ENCODE results near the gene TAS2R60. TPM values are rescaled to one million over a fixed set of nuclear protein-coding genes. Genes with fewer than 3 reads are reported as not detected.

TAS2R60 gene
- total RNA-seq, 1 experiment from 2014 or later, result not detected

DNA sequence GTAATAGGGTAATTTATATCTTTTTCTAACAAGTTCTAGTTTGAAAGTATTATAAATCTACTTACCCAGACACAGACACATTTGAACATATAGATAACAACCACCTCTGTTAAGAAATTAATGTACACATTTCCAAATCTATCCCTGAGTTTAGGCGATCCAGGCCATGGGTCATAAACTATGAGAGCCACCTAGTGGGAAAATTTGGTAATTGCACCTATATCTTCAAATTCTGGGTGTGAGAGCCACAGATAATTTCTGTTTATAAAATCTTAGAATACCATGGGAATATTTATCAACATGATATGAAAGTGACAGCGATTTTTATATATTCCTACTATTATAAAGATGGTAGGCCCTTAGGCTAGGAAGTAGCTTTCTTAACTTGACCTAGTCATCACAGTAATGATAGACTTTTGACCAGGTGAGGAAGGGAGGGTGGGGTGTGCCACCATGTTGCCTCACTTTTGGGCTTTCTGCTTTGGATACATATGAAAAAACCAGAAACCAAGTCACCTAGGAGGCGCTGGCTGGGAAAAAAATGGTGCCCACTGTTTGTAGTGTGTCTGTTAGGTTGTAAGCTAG, 26.6 kb upstream of the TAS2R60 start:
- H3K23me2 ChIP-seq (ENCODE audit: insufficient read length, low read depth, low read length, poor library complexity, severe bottlenecking), result no peaks in the 10 kb centered on the region
- no peaks in the 10 kb centered on the region for H4K20me1 ChIP-seq (ENCODE audit: control insufficient read depth, insufficient read depth, insufficient read length)
- Mint-ChIP-seq H3K27ac (no peak overlapping the region), H3K9me3 (peaks cover 5 to 20% of the 10 kb centered on the region in 2 experiments; a peak in 4 of 5 replicates), H3K36me3 (ENCODE audit: insufficient read depth in 1 of 3, low read depth in 3 of 3) (peaks cover 10 to 21% (median 17%) of the 10 kb centered on the region in 3 experiments), H3K27me3 (ENCODE audit: low read depth) (no peaks in the 10 kb centered on the region; the same call in 1 of the 2 replicates), H3K4me3 (no peak overlapping the region), H3K4me1 (peaks cover 47 to 51% of the 10 kb centered on the region in 2 experiments)
- H3T11ph ChIP-seq (ENCODE audit: low read length), result no peak overlapping the region
- no peak overlapping the region for H3K14ac ChIP-seq (ENCODE audit: insufficient read depth, low read length)
- no peak overlapping the region for H3K4me2 ChIP-seq (ENCODE audit: insufficient read depth, insufficient read length, low read length)
- H2BK20ac ChIP-seq (ENCODE audit: low read depth, low read length, poor library complexity, severe bottlenecking), result no peak overlapping the region
- H2BK15ac ChIP-seq (ENCODE audit: low read depth, low read length), result no peak overlapping the region
- no peak overlapping the region for H4K91ac ChIP-seq (ENCODE audit: insufficient read length, low read depth, low read length)
- no peaks in the 10 kb centered on the region for H3K27me3 ChIP-seq (ENCODE audit: insufficient read depth, low read length)
- H3K18ac ChIP-seq (ENCODE audit: insufficient read length, low read depth, low read length), result no peak overlapping the region
- no peak overlapping the region for H2BK120ac ChIP-seq (ENCODE audit: low read depth, low read length, poor library complexity, severe bottlenecking)
- H3K9me3 ChIP-seq (ENCODE audit: control insufficient read depth, low read depth, low read length), result no peaks in the 10 kb centered on the region
- H3K79me2 ChIP-seq (ENCODE audit: insufficient read depth, low read length), result no peaks in the 10 kb centered on the region
- no peak overlapping the region for H3K9ac ChIP-seq (ENCODE audit: extremely low read depth, insufficient read length, low read length)
- no peak overlapping the region for H2AFZ ChIP-seq (ENCODE audit: low read length)
- H3K4ac ChIP-seq (ENCODE audit: low read depth, low read length), result no peak overlapping the region
- no peaks in the 10 kb centered on the region for H3K79me1 ChIP-seq (ENCODE audit: insufficient read depth, low read depth, low read length, poor library complexity, severe bottlenecking)
- no peak for DNase-seq
- no peak overlapping the region for H4K8ac ChIP-seq (replicated peaks; ENCODE audit: insufficient read length, low read depth, low read length)
- H3K23ac ChIP-seq (ENCODE audit: insufficient read length, low read depth, low read length), result no peak overlapping the region
- no peak overlapping the region for H2BK12ac ChIP-seq (ENCODE audit: insufficient read length, low read depth, low read length)
- H2BK5ac ChIP-seq (ENCODE audit: insufficient read length, low read length), result no peak overlapping the region
- WGBS (ENCODE audit: extremely low coverage, insufficient read length, low lambda C conversion rate), result no CpG with 5 or more reads among the region's 3 CpGs
- H3K56ac ChIP-seq (ENCODE audit: insufficient read length, low read depth, low read length), result no peak overlapping the region
- no peak overlapping the region for H3K27ac ChIP-seq (ENCODE audit: insufficient read length, low read depth, low read length)
- peaks cover 14% of the 10 kb centered on the region for H3K4me1 ChIP-seq (ENCODE audit: insufficient read depth, low read length)
- H4K5ac ChIP-seq (ENCODE audit: insufficient read length, low read depth, low read length), result no peak overlapping the region
- TF ChIP-seq CTCF (conservative IDR thresholded peaks at IDR 0.05), result peak; percentile 81
- H2AK5ac ChIP-seq (ENCODE audit: insufficient read length, low read length), result no peak overlapping the region
